TTC549 (cell line): ENCODE results near the gene HOXB8.

Experiments used
- FAIRE-seq: peaks from 2 replicates; lab custom pipeline; 2012; peaks lifted over from hg19 to GRCh38; lab: Jason Lieb, UNC

HOXB8 gene

GRCh38 chr17:48596000-48596734 lies 18.9 kb downstream of the HOXB8 start:
- no peak for FAIRE-seq

- FAIRE-seq: no peak
Observed at GRCh38 chr17:48595278-48595999, 19.7 kb downstream of the HOXB8 start.

DNA sequence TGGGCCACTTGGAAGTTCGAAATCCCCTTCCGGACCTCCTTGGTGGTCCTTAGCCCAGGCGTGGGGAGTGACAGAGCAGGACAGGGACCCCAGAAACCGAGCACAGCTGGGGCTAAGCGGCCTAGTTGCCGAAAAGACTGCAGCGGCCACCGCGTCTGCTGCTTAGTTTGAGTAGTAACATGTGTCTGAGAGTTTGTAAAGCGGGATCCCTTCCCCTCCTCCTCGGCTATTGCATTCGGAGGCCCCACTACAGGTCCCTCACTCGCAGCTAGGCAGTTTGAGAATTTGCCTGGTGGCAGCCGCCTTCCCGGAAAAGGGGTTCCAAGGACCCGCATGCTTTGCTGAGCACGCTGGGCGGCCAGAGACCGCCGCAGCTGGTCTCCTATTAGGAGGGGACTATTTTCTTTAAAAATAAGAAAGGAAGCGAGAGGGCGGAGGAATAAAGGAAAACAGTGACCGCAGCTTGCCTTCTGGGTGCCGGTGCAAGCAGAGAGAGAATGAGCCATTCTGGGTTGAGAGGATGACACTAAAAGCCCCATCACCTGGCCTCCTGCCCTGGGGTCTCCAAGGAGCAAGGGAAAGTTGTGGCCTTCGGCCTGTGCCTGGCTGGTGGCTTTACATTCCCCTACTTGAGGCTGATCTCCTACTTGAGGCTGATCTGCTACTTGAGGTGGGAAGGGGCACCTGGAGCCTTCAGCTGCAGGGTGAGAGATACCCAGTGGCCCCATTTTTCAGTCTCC lies 20.4 kb downstream of the HOXB8 start:
- no peak for FAIRE-seq

DNA sequence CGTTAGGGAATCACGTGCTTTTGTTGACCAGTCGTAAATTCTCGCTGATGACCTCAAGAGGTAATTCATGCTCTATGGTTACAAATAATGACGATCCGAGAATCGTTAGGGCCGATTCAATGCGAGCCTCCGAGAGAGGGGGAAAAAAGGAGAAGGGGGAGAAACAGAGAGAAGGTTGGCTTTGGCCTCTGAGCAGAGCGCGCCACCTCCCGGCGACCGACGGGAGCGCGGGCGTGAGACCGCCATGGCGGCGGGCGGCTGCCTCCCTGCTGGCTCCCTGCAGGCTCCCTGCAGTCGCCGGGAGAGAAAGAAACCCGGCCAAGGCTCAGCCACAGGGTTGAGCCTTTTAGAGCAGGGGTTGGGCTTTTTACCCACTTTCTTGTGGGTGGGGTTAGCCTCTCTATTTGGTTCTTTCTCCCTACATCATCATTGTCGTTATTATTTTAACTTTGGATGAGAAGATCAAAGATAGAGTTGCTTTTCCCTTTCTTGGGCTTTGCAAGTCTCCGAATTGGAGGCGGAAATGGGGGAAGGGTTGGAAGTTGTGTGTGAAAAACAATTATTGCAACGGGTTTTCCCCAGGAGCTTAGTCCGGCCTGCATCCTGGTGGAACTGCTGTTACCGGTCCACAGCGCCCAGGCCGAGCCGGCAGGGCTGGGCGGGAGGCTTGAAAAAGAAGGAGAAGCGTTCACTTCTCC lies 21.1 kb downstream of the HOXB8 start:
- FAIRE-seq: peak; percentile 58

GRCh38 chr17:48593126-48593829 lies 21.8 kb downstream of the HOXB8 start, which contains the start of gene HOXB5:
Gene HOXB5, minus strand, starts transcription at chr17:48593779. Its CDS starts 97 bp downstream, at chr17:48593682.
- no peak for FAIRE-seq

DNA sequence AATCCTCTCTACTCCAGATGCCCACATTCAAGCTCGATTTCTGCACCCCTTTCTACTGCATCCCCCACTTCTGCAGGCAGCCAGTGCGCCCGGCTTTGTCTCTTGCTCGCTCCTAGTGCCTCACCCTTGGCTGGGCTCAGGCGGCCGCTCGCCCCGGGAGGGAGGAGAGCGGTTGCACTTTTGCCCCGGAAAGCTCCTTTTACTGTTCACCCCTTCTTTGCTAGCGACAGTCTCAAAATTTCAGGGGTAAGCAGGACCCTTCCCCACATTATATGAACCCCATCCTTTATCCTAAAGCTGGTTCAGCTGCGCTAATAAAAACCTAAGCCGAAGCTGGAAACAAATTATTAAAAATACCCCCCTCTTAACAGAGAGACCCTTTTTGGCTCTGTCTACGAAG lies 22.5 kb downstream of the HOXB8 start:
- no peak for FAIRE-seq

- FAIRE-seq: no peak
Observed at GRCh38 chr17:48592057-48592514, 23.0 kb downstream of the HOXB8 start.

- FAIRE-seq: no peak
Observed at GRCh38 chr17:48591255-48592056, 23.6 kb downstream of the HOXB8 start.

GRCh38 chr17:48590607-48591161 lies 24.4 kb downstream of the HOXB8 start:
- no peak for FAIRE-seq

- FAIRE-seq: peak; percentile 65
Observed at GRCh38 chr17:48589831-48590606, 25.1 kb downstream of the HOXB8 start, which contains the start of gene HOXB3. Gene HOXB3, minus strand, starts transcription at chr17:48590241. Its CDS starts 37,767 bp downstream, at chr17:48552474.

DNA sequence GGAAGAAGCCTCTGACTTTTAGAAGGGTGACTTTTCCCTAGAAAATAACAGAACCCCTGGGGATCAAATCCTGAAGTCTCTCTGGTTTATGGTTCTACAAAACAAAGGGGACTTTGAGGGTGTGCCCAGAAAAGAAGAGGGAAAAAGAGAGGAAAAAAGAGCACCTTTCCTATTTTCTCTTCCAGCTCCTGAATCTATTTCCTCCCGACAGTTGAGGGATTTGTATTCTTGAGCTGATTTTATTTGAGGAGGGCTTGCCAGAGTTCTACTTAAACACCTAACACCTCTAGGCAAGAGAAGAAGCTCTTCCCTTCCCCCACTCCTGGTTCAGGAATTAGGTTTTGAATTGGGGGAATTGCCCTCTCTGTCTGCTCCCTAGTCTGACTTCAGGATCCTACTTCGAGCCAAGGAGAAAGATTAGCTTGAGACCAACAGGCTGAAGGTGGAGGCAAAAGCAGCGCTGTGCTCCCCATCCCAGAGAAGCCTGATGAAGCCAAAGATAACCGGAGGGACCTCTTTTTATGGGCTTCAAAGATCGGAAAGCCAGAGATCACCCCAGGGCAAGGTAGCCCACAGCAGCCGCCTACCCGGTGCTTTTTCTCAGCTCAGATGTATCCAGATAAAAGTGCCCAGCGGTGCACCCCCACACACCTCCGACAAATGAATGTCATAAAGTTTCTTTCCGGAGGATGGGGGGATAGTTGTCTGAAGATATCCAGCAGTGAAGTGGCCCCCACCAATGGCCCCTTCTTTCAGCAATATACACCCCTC lies 25.8 kb downstream of the HOXB8 start:
- FAIRE-seq: no peak

GRCh38 chr17:48588528-48588927 lies 26.6 kb downstream of the HOXB8 start:
- no peak for FAIRE-seq

GRCh38 chr17:48588074-48588415 lies 27.0 kb downstream of the HOXB8 start:
- FAIRE-seq: no peak

- no peak for FAIRE-seq
Observed at GRCh38 chr17:48587276-48588073, 27.6 kb downstream of the HOXB8 start.

DNA sequence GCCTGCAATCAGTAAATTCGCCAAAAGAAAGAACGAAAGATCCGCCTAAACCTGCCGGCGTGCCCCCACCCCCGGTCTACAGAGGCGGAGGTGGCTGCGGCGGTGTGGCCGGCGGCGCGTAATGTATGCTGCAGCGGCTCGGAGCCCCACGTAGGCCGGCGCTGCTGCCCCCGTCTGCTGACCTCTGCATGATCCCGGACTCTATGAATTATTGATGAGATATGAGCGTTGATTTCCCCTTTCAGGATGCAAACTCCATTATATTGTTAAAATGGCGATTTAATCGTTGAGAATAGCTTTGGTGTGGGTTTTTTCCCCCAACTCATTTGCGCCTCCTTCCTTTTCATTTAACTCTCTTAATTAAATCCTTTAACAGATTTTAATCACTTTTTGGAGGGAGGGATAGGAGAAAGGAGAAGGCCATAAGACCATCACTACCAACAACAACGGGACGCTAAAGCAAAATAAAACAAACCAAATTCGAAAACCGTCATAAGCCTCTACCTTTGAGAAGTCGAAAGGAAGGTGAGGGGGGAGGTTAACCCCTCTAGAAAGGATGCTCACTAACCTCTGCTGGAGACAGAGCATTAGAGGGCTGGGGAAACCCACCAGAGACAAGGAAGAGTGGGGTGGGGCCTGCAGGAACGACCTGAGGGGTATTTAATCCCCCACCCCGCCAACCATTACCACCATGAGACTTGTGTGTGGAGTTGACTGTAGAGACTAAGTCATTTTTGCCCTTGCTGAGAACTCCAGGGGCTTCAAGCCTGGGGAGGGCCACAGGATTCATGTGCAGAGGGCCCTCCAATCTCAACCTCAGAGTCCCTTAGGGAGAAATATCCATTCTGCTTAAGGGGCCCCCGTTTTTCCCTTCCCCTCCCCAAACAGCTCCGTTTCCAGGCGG lies 28.5 kb downstream of the HOXB8 start:
- no peak for FAIRE-seq

DNA sequence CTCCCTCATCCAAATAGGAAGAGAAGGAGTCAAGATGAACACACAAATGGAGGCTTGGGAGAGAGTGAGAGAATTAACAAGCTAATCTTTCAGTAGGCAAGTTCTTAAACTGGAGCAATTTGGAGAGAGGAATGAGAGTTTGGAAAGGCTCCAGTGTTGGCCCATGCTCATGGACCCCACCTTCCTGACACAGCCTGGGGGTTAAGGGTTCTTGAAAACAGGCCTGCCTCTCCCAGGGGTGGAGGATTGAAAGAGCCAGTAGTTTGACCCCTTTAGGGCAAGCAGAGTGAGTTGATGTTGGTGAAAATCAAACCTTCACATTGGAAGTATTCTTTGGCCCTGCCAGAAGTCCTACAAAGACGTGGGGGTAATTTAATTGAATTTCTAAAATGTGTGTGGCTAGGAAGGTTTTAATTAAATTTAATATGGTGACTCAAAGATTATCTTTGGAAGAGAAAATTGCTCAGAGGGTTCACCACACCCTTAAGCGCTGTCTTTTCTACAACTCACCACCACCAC lies 30.8 kb downstream of the HOXB8 start:
- FAIRE-seq: no peak
